Osteocyte (in vitro differentiated cells): ENCODE data around the gene PKP2. TPM values are rescaled to one million over a fixed set of nuclear protein-coding genes. Genes with fewer than 3 reads are reported as not detected.

Experiments used
- DNase-seq: peaks from one replicate; pipeline ENCODE4 v3.0.0; 2021; ENCODE audit warnings: mixed read lengths; ENCODE audit not compliant: unreplicated experiment; ENCODE audit errors: extremely low spot score
- H3K27ac Mint-ChIP-seq: one replicate; pipeline ENCODE4 v1.8.0; 2021; ENCODE audit warnings: mild to moderate bottlenecking, mixed read lengths; ENCODE audit not compliant: unreplicated experiment
- H3K27me3 Mint-ChIP-seq: one replicate; pipeline ENCODE4 v1.8.0; 2021; ENCODE audit warnings: mixed read lengths; ENCODE audit not compliant: unreplicated experiment
- H3K36me3 Mint-ChIP-seq: one replicate; pipeline ENCODE4 v1.8.0; 2021; ENCODE audit warnings: mixed read lengths; ENCODE audit not compliant: unreplicated experiment
- H3K4me1 Mint-ChIP-seq: one replicate; pipeline ENCODE4 v1.8.0; 2021; ENCODE audit warnings: mixed read lengths; ENCODE audit not compliant: unreplicated experiment
- H3K4me3 Mint-ChIP-seq: one replicate; pipeline ENCODE4 v1.8.0; 2021; ENCODE audit warnings: mild to moderate bottlenecking, moderate library complexity, mixed read lengths; ENCODE audit not compliant: unreplicated experiment
- H3K9me3 Mint-ChIP-seq: one replicate; pipeline ENCODE4 v1.8.0; 2021; ENCODE audit warnings: mixed read lengths; ENCODE audit not compliant: unreplicated experiment
- CTCF ChIP-seq: fragments of 200-600 bp; sonication (generic); IDR thresholded peaks from 2 replicates; pipeline ENCODE4 v1.5.0; 2021; ENCODE audit warnings: antibody characterized with exemption, mild to moderate bottlenecking, moderate library complexity
- total RNA-seq: library from RNA; stranded (reverse); gene quantifications from 2 replicates; pipeline ENCODE4 v1.2.1, GENCODE V29; 2021

Gene PKP2
- total RNA-seq, 1 donor from 2014 or later = 2.1 TPM

- H3K4me1 Mint-ChIP-seq = no peaks in the 10 kb centered on the region
These were observed 42.5 kb downstream of the PKP2 start for GRCh38 chr12:32854097-32854496.

DNA sequence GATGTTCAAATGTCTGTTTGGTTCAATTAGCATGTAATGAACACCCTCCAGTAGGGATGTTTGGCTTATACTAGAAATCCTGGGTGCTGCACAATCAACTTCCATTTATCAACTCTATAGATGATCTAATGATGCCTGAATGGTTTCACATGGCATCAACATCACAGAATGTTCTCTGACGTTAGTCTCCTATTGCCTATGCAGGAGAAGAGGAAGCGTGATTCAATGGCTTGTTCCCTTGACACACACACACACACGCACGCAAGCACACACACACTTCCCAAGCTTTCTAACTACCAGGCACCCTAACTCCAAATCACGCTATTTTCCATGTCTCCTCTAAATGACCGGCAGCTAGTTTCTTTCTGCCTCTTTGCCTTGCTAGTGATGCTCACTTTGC, 49.3 kb downstream of the PKP2 start:
- TF ChIP-seq CTCF = no peak
- Mint-ChIP-seq H3K27ac (no peak overlapping the region), H3K27me3 (no peaks in the 10 kb centered on the region), H3K4me3 (no peak overlapping the region), H3K9me3 (no peaks in the 10 kb centered on the region), H3K36me3 (no peaks in the 10 kb centered on the region), H3K4me1 (no peaks in the 10 kb centered on the region)
- no peak for DNase-seq

More at GRCh38 chr12:32854097-32854496, 42.5 kb downstream of the PKP2 start:
- H3K27me3 Mint-ChIP-seq = no peaks in the 10 kb centered on the region
- no peaks in the 10 kb centered on the region for H3K36me3 Mint-ChIP-seq
- no peak overlapping the region for H3K27ac Mint-ChIP-seq
- no peak for DNase-seq
- TF ChIP-seq CTCF = no peak
- no peak overlapping the region for H3K4me3 Mint-ChIP-seq
- no peaks in the 10 kb centered on the region for H3K9me3 Mint-ChIP-seq

DNA sequence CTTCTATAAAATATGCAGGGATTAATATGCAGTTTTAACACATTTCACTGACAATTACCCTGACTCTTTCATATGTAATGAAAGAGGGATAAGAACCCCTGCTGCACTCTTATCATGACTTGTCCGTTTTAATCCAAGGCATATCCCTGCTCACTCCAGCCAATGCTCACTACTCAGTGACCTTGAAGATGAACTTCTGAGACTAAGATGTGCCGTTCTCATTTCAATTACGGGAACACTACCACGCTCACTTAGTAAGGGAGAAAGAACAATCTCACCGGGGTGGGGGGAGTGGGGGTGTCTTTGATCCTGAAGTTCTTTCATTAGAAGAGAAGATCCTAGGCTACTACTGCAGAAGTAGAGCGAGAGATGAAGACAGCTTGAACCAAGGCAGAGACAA, 50.5 kb downstream of the PKP2 start:
- H3K9me3 Mint-ChIP-seq = no peaks in the 10 kb centered on the region
- H3K27ac Mint-ChIP-seq = no peak overlapping the region
- H3K36me3 Mint-ChIP-seq = no peaks in the 10 kb centered on the region
- TF ChIP-seq CTCF = no peak
- no peak for DNase-seq
- H3K4me1 Mint-ChIP-seq = no peaks in the 10 kb centered on the region
- H3K27me3 Mint-ChIP-seq = no peaks in the 10 kb centered on the region
- no peak overlapping the region for H3K4me3 Mint-ChIP-seq

DNA sequence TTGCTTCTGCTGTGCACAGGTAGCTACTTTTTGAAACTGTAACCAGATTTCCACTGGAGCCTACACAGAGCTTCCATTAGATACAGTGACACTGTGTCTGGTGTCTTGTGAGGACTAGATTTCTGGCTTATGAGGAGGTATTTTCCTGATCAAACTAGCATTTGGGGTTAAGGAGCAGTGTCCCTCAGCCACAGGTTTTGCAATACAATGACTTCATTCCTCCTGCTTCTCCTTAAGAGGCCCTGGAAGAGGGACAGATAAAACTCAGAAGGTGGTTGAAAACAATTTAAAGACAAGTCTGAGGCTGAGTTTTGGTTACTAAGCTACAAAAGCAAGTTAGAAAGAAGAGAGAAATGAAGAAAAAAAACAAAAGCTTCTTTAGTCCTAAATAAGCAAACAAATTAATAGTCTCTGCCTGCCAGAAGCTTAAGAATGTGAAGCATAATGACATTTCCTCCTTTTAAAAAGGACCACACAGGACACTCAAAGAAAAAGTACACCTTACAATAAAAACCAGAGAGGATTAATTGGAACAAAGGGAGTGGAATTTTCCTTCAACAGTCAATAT, 53.0 kb downstream of the PKP2 start:
- no peaks in the 10 kb centered on the region for H3K27me3 Mint-ChIP-seq
- no peak overlapping the region for H3K27ac Mint-ChIP-seq
- no peak overlapping the region for H3K4me3 Mint-ChIP-seq
- no peak for DNase-seq
- no peaks in the 10 kb centered on the region for H3K9me3 Mint-ChIP-seq
- no peak for TF ChIP-seq CTCF
- no peaks in the 10 kb centered on the region for H3K4me1 Mint-ChIP-seq
- no peaks in the 10 kb centered on the region for H3K36me3 Mint-ChIP-seq

- Mint-ChIP-seq H3K9me3 (no peaks in the 10 kb centered on the region), H3K27me3 (no peaks in the 10 kb centered on the region), H3K4me3 (no peak overlapping the region), H3K36me3 (no peaks in the 10 kb centered on the region), H3K27ac (no peak overlapping the region), H3K4me1 (no peaks in the 10 kb centered on the region)
- no peak for TF ChIP-seq CTCF
- no peak for DNase-seq
These were observed 55.5 kb downstream of the PKP2 start for GRCh38 chr12:32841061-32841460.
